HG02840 (cell line): ENCODE data around the gene FOXL1.

Experiments
- ATAC-seq: cut with Tn5 transposase; IDR thresholded peaks from one replicate; pipeline ENCODE4 v1.9.1; 2021; ENCODE audit warnings: mild to moderate bottlenecking, moderate library complexity, moderate number of reproducible peaks; ENCODE audit not compliant: unreplicated experiment, low FRiP score

FOXL1 gene

GRCh38 chr16:86578061-86578599, at the start of gene FOXL1:
TSS of gene FOXL1 (plus strand) at chr16:86578549. CDS start at chr16:86578724, 175 bp downstream.
- no peak for ATAC-seq

DNA sequence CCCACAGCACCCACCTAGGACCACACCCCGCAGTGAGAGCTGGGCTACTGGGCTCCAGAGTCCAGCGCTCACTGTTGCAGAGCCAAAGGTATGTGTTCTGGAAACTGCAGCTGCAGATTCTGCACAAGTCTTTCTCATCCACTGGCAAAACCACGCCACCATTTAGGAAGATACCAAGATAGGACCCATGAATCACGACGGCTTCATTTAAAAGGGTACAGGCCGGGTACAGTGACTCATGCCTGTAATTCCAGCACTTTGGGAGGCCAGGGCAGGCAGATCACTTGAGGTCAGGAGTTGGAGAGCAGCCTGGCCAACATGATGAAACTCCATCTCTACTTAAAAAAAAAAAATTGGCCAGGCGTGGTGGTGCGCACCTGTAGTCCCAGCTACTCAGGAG, 49.2 kb upstream of the FOXL1 start:
- ATAC-seq: no peak

- no peak for ATAC-seq
These were observed 47.8 kb upstream of the FOXL1 start for GRCh38 chr16:86530251-86531190.

DNA sequence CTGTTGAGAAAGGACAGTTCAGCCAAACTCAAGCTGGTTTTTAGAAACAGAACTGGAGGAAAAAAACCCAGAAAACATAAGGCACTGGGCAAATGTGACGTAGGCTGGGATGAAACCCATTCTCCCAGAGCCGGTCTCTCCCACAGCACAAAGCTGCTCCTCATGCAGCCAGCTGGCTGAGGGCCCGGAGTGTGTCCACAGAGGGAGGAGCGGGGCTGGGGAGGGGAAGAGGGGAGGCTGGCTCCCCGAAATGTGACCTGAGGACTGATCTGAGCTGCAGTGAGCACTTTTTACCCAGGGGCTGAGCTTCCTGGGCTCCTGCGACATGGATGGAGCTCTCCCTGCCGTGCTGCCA, 47.2 kb upstream of the FOXL1 start:
- no peak for ATAC-seq

DNA sequence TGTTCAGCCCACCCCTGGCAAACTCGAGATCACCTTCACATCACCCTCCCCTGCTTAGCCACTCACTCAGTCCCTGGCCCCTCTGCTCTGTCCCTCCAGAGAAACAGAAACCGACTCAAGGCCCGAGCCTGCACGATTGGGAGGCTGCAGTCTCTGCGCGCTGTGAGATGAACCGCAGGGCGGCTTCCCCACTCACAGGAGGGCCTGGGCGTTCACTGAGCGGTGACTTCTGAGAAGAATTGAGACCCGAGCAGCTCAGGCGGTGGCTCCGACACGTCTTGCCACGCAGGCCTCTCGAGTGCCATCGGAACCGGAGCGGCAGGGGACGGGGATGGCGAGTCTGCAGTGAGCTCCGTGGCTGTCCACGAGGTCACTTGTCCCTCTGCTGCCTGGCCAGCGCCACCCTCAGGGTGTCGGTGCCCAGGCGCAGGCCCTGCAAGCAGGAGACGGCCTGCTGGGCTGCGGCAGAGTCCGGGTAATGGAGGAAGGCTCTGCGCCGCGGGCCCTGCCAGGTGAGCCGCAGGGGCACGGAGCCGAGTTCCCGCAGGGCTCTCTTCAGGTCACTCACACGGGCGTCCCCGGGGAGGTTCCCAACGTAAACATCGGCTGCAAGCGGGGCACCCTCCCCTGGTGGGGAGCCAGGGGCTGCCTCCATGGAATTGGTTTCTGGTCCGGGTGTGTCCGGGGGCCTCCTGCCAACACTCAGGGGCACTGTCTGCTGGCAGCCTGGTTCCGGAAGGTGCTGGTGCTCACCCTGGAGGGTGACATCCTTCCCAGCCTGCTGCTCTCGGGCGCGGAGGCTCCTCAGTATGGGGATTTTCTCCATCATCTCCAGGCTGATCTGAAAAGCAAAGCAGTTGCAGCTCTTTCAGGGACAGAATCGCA, 46.5 kb upstream of the FOXL1 start:
- no peak for ATAC-seq

DNA sequence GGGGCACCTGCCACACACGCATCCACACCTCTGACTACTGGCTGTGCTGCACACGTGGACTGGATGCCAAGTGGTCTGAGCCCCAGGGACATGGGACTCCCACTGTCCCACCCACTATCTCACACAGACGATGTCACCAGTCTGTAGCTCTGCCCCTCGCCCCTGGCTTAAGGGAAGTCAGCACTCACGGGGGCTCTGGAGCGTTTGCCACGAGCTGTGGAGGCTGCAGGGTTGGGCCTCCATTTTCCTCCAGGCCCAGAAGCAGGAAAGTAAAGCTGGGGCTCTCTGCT, 45.9 kb upstream of the FOXL1 start:
- ATAC-seq: no peak

- ATAC-seq: no peak
These were observed 45.3 kb upstream of the FOXL1 start for GRCh38 chr16:86533076-86533475.

- ATAC-seq: no peak
These were observed 44.5 kb upstream of the FOXL1 start for GRCh38 chr16:86533767-86534351.

DNA sequence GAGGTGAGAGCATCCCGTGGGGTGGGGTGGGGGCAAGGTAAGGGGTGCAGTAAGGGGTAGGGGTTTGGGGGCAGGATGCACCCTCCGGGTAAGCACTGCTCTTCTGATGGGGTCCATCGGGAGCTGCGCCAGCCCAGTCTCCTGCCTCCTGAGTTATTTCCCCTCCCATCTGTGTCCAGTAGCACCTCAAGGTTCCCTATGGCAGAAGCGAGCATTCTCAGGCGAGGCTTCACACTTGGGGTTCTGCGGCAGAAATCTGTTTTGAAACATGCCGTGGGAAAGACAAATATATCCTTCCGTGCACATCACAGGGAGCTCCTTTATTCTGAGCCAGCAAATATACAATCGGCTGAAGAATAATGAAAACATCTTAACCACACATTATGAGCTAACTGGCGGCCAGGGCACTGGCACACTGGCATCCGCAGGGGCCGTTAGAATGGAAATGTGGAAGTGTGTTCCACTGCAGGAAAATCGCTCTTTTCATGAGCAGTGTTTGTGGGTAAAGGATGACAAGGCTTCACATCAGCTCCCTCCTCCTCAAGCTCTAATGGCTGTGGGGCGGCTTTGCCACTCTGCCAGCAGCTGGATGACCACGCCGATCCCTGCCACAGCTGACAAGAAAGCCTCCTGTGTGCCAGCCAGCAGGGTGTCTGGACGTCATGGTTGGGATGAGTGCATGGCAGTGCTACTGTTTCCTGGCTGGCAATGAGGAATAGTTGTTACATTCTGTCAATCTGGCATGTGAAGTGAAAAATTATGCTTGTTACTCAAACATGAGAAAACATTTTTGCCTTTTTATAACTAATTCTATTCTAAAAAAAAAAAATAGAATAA, 43.4 kb upstream of the FOXL1 start:
- ATAC-seq: no peak

GRCh38 chr16:86536621-86537020, 41.7 kb upstream of the FOXL1 start:
- ATAC-seq: no peak

GRCh38 chr16:86537486-86537885, 40.9 kb upstream of the FOXL1 start:
- no peak for ATAC-seq

DNA sequence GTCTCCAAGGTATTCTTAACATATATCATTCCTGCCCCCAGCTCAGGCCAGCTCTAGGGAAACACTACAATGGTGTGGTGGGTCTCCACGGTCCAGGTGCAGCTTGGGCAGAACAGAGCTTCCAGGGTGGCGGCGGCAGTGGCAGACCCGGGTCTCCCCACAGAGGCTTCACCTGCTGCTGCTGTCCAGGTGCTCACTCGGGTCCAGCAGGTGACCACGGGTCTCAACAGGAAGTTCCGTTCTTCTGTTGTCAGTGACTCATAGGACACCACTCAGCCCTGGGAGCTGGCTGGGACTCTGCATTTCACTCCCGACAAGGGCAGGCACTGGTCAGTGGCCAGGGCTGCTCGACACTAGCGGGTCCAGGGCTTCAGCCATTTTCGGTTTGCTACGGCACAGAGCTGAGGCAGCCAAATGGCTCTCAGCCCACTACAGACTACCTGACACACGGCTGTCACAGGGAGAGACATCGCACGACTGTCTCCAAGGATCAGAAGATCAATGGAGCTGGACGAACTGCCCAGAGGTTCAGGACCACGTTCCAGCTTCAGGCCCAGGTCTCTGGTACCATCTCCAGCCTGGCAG, 40.1 kb upstream of the FOXL1 start:
- ATAC-seq: no peak

- no peak for ATAC-seq
These were observed 37.5 kb upstream of the FOXL1 start for GRCh38 chr16:86540894-86541293.

GRCh38 chr16:86541560-86541959, 36.8 kb upstream of the FOXL1 start:
- no peak for ATAC-seq

GRCh38 chr16:86542756-86543750, 35.3 kb upstream of the FOXL1 start:
- no peak for ATAC-seq

GRCh38 chr16:86545481-86545880, 32.9 kb upstream of the FOXL1 start:
- no peak for ATAC-seq

DNA sequence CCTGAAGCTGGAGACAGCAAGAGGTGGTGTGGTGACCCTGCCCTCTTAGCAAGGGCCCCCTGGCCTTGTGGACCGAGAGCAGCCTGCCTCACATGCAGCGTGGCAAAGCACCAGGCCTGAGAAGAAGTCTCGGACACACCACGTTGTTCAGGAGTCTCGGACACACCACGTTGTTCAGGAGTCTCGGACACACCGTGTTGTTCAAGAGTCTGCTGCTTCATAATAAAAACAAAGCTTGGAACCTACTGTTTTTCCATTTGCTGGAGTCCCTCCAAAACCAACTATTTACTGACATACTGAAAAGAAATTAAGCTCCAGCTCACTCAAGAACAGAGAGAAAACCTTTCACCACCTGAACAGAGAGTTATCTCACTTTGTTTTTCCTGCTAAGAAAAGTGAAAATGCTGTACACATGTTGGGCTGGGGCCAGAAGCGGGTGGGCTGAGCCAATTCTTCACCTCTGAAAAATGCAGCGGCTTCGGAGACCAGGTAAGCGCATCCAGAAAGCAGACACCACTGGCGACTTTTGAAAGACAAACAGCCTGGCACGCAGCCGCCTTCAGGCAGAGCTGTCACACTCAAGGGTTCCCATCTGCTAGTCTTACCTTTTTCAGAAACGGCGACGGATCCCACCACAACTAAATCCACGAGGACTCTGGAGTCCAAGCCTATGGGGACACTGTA, 32.3 kb upstream of the FOXL1 start:
- ATAC-seq: no peak

GRCh38 chr16:86546638-86547013, 31.7 kb upstream of the FOXL1 start:
- no peak for ATAC-seq
